K562 (cell line): ENCODE data around the gene C22orf42. TPM values are rescaled to one million over a fixed set of nuclear protein-coding genes. Genes with fewer than 3 reads are reported as not detected.

Experiments
- RERE ChIP-seq: sonication (generic); formaldehyde crosslinking; IDR thresholded peaks from 2 replicates; pipeline ENCODE4 v1.8.0; 2023; ENCODE audit warnings: missing genetic modification reagents, mild to moderate bottlenecking, borderline replicate concordance
- polyA plus RNA-seq, 8 experiments: library from polyadenylated mRNA; depleted of rRNA in 4 of 8; stranded (reverse) in 5 of 8; unstranded in 3 of 8; fragments of >200 nt; fragmentation: Nextera tagmentation in 2 of 8; fragmentation: Illumina TruSeq in 1 of 8; extraction: Ambion mirVana in 2 of 8; extraction: Trizol in 1 of 8; gene quantifications; 2 replicates each; pipeline versions ENCODE4 v1.2.1 to v1.2.3, GENCODE V29; 2011 to 2014; ENCODE audit warnings: inconsistent platforms in 1 of 8, missing spikeins in 1 of 8
- total RNA-seq, 7 experiments: library from RNA; depleted of rRNA in 6 of 7; stranded (reverse); fragments of >200 nt in 6 of 7; fragmentation: Illumina TruSeq in 2 of 7; extraction: Trizol in 2 of 7; gene quantifications; 2 replicates each; pipeline versions ENCODE4 v1.2.1 to v1.2.3, GENCODE V29; 2011 to 2021; ENCODE audit warnings: low replicate concordance in 1 of 7
- TF ChIP-seq, protein P1 (sequence below): sonication (generic); formaldehyde crosslinking; IDR thresholded peaks from 2 replicates; pipeline ENCODE4 v1.8.0; 2022; ENCODE audit warnings: missing genetic modification reagents, mild to moderate bottlenecking, borderline replicate concordance

The C22orf42 gene
- total and polyA plus RNA-seq, 9 of the 15 experiments (the other 6 are each of a cell fraction or from before 2014, with no cell fraction given): not detected

GRCh38 chr22:32183625-32184024 is 24.5 kb upstream of the C22orf42 start (continued):
- TF ChIP-seq RERE (CRISPR knock-in tag): no peak
- TF ChIP-seq, protein P1, sequence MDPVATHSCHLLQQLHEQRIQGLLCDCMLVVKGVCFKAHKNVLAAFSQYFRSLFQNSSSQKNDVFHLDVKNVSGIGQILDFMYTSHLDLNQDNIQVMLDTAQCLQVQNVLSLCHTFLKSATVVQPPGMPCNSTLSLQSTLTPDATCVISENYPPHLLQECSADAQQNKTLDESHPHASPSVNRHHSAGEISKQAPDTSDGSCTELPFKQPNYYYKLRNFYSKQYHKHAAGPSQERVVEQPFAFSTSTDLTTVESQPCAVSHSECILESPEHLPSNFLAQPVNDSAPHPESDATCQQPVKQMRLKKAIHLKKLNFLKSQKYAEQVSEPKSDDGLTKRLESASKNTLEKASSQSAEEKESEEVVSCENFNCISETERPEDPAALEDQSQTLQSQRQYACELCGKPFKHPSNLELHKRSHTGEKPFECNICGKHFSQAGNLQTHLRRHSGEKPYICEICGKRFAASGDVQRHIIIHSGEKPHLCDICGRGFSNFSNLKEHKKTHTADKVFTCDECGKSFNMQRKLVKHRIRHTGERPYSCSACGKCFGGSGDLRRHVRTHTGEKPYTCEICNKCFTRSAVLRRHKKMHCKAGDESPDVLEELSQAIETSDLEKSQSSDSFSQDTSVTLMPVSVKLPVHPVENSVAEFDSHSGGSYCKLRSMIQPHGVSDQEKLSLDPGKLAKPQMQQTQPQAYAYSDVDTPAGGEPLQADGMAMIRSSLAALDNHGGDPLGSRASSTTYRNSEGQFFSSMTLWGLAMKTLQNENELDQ: no peak
- TF ChIP-seq, all 486 proteins: peak for 0
